HEK293 (cell line): ENCODE data around the gene MICAL3.

Experiments
- CTCF ChIA-PET: fragments of 350-600 bp; formaldehyde crosslinking; extraction: SDS; loops from one replicate; lab custom pipeline; 2021; ENCODE audit warnings: antibody characterized with exemption; lab: Yijun Ruan, JAX
- POLR2A ChIA-PET: fragments of 300-600 bp; formaldehyde crosslinking; extraction: SDS; loops from one replicate; lab custom pipeline; 2020; ENCODE audit warnings: antibody characterized with exemption, inconsistent platforms; lab: Yijun Ruan, JAX
- H3K27ac ChIP-seq: fragments of 200-500 bp; sonication (Bioruptor generic); 2 replicates; pipeline ENCODE4 v1.5.1; 2014; ENCODE audit warnings: low read depth, low read length, control low read depth, inconsistent platforms; ENCODE audit errors: extremely low read depth
- H3K36me3 ChIP-seq, 2 experiments: fragments of 200-500 bp in 1 of 2; sonication (Bioruptor generic) in 1 of 2; 1 replicate in 1 of 2; 2 replicates in 1 of 2; pipeline ENCODE4 v1.5.1; 2014 to 2017; ENCODE audit warnings: inconsistent platforms in 2 of 2, low read length in 2 of 2; ENCODE audit not compliant: control insufficient read depth in 2 of 2, insufficient read depth in 1 of 2
- H3K4me1 ChIP-seq: fragments of 200-500 bp; sonication (Bioruptor generic); 2 replicates; pipeline ENCODE4 v1.5.1; 2014; ENCODE audit warnings: mild to moderate bottlenecking, low read length, inconsistent platforms; ENCODE audit not compliant: control insufficient read depth, insufficient read depth
- H3K4me3 ChIP-seq: 2 replicates; pipeline ENCODE4 v1.5.1; 2011; ENCODE audit warnings: low read depth, mild to moderate bottlenecking, control low read depth, low read length, moderate library complexity
- H3K9me3 ChIP-seq: fragments of 200-500 bp; sonication (Bioruptor generic); 2 replicates; pipeline ENCODE4 v1.5.1; 2014; ENCODE audit warnings: low read depth, low read length, inconsistent platforms; ENCODE audit not compliant: control insufficient read depth, insufficient read depth
- CTCF ChIP-seq: fragments of 450-650 bp; formaldehyde crosslinking; IDR thresholded peaks from 2 replicates; pipeline ENCODE4 v1.5.1; 2016; ENCODE audit warnings: missing biosample characterization, missing genetic modification characterization
- GFI1B ChIP-seq: fragments of 450-650 bp; formaldehyde crosslinking; IDR thresholded peaks from 2 replicates; pipeline ENCODE4 v1.5.1; 2016; ENCODE audit warnings: missing biosample characterization, missing genetic modification characterization
- HOXA7 ChIP-seq: sonication (generic); formaldehyde crosslinking; IDR thresholded peaks from 2 replicates; pipeline ENCODE4 v1.8.1; 2022; ENCODE audit warnings: missing genetic modification reagents, borderline replicate concordance
- INSM2 ChIP-seq: fragments of 450-650 bp; formaldehyde crosslinking; IDR thresholded peaks from 2 replicates; pipeline ENCODE4 v1.5.1; 2016; ENCODE audit warnings: missing biosample characterization, missing genetic modification characterization
- ZBTB10 ChIP-seq: fragments of 450-650 bp; formaldehyde crosslinking; IDR thresholded peaks from 2 replicates; pipeline ENCODE4 v1.5.1; 2016; ENCODE audit warnings: missing biosample characterization, missing genetic modification characterization
- ZBTB17 ChIP-seq: fragments of 450-650 bp; formaldehyde crosslinking; IDR thresholded peaks from 2 replicates; pipeline ENCODE4 v1.5.1; 2016; ENCODE audit warnings: missing biosample characterization, missing genetic modification characterization
- ZBTB8A ChIP-seq: fragments of 450-650 bp; formaldehyde crosslinking; IDR thresholded peaks from 2 replicates; pipeline ENCODE4 v1.5.1; 2016; ENCODE audit warnings: missing biosample characterization, missing genetic modification characterization
- ZFP37 ChIP-seq: fragments of 450-650 bp; formaldehyde crosslinking; IDR thresholded peaks from 2 replicates; pipeline ENCODE4 v1.5.1; 2016; ENCODE audit warnings: missing biosample characterization, missing genetic modification characterization
- ZNF16 ChIP-seq: fragments of 450-650 bp; formaldehyde crosslinking; IDR thresholded peaks from 2 replicates; pipeline ENCODE4 v1.5.1; 2016; ENCODE audit warnings: low read depth, missing biosample characterization, missing genetic modification characterization
- ZNF169 ChIP-seq: fragments of 450-650 bp; formaldehyde crosslinking; IDR thresholded peaks from 2 replicates; pipeline ENCODE4 v1.5.1; 2016; ENCODE audit warnings: missing biosample characterization, missing genetic modification characterization
- ZNF175 ChIP-seq: fragments of 450-650 bp; formaldehyde crosslinking; IDR thresholded peaks from 2 replicates; pipeline ENCODE4 v1.5.1; 2016; ENCODE audit warnings: missing biosample characterization, missing genetic modification characterization
- ZNF19 ChIP-seq: fragments of 450-650 bp; formaldehyde crosslinking; IDR thresholded peaks from 2 replicates; pipeline ENCODE4; 2016; ENCODE audit warnings: missing biosample characterization, missing genetic modification characterization, low read depth
- ZNF2 ChIP-seq: fragments of 450-650 bp; formaldehyde crosslinking; IDR thresholded peaks from 2 replicates; pipeline ENCODE4 v1.5.1; 2016; ENCODE audit warnings: missing biosample characterization, missing genetic modification characterization
- ZNF248 ChIP-seq: fragments of 450-650 bp; formaldehyde crosslinking; IDR thresholded peaks from 2 replicates; pipeline ENCODE4 v1.5.1; 2017; ENCODE audit warnings: missing biosample characterization, missing genetic modification characterization
- ZNF362 ChIP-seq: fragments of 450-650 bp; formaldehyde crosslinking; IDR thresholded peaks from 2 replicates; pipeline ENCODE4 v1.5.1; 2016; ENCODE audit warnings: missing biosample characterization, missing genetic modification characterization
- ZNF398 ChIP-seq: fragments of 450-650 bp; formaldehyde crosslinking; IDR thresholded peaks from 2 replicates; pipeline ENCODE4 v1.5.1; 2017; ENCODE audit warnings: missing biosample characterization, missing genetic modification characterization
- ZNF433 ChIP-seq: fragments of 450-650 bp; formaldehyde crosslinking; IDR thresholded peaks from 2 replicates; pipeline ENCODE4 v1.5.1; 2016; ENCODE audit warnings: missing biosample characterization, missing genetic modification characterization, low read depth
- ZNF600 ChIP-seq: fragments of 450-650 bp; formaldehyde crosslinking; IDR thresholded peaks from 2 replicates; pipeline ENCODE4 v1.5.1; 2016; ENCODE audit warnings: missing biosample characterization, missing genetic modification characterization
- ZNF624 ChIP-seq: fragments of 450-650 bp; formaldehyde crosslinking; IDR thresholded peaks from 2 replicates; pipeline ENCODE4 v1.5.1; 2017; ENCODE audit warnings: missing biosample characterization, missing genetic modification characterization
- ZNF654 ChIP-seq: fragments of 450-650 bp; formaldehyde crosslinking; IDR thresholded peaks from 2 replicates; pipeline ENCODE4 v1.5.1; 2016; ENCODE audit warnings: low read depth, missing biosample characterization, missing genetic modification characterization
- ZNF660 ChIP-seq: fragments of 450-650 bp; IDR thresholded peaks from 2 replicates; pipeline ENCODE4 v1.5.1; 2018; ENCODE audit warnings: missing biosample characterization, mild to moderate bottlenecking, missing genetic modification characterization
- ZNF747 ChIP-seq: fragments of 450-650 bp; formaldehyde crosslinking; IDR thresholded peaks from 2 replicates; pipeline ENCODE4 v1.5.1; 2016; ENCODE audit warnings: missing biosample characterization, missing genetic modification characterization

MICAL3 gene

GRCh38 chr22:17742527-17742902 is 281.8 kb downstream of the MICAL3 start:
- Histone ChIP-seq H3K9me3 (no peaks in the 10 kb centered on the region), H3K27ac (no peak overlapping the region), H3K4me1 (no peaks in the 10 kb centered on the region), H3K4me3 (no peak overlapping the region), H3K36me3 (peaks cover 0 to 17% of the 10 kb centered on the region in 2 experiments; a peak in 1 of 3 replicates)
- TF ChIP-seq GFI1B (tag by site-specific recombination) (no peak), ZFP37 (no peak), ZNF654 (tag by site-specific recombination) (peak; percentile 79), CTCF (tag by site-specific recombination) (peak; percentile 39; the same call in 1 of the 2 replicates), ZNF16 (no peak), ZNF600 (tag by site-specific recombination) (no peak), ZNF660 (0 out of 2 replicates have a peak, but pooled peaks have one; percentile 27)
- ChIA-PET CTCF (interaction anchor here (0.5 to 7.1 kb wide), 35 partner anchors 8 to 423 kb away, joined by 3 to 74 read pairs (median 5); partner anchors contain the start of genes BID and PEX26), POLR2A (interaction anchor here (1.4 to 1.7 kb wide), 2 partner anchors 31 to 335 kb away, joined by 3 to 9 read pairs; partner anchors contain the start of gene PEX26)

- POLR2A ChIA-PET: interaction anchor here (0.7 to 1.7 kb wide), 3 partner anchors 32 to 336 kb away, joined by 3 to 9 read pairs (median 3); partner anchors contain the start of gene PEX26
Measured at GRCh38 chr22:17741866-17742526, 282.4 kb downstream of the MICAL3 start.

More at GRCh38 chr22:17741866-17742526, 282.4 kb downstream of the MICAL3 start:
- H3K4me3 ChIP-seq: no peak overlapping the region
- H3K9me3 ChIP-seq: no peaks in the 10 kb centered on the region
- H3K36me3 ChIP-seq: peaks cover 0 to 22% of the 10 kb centered on the region in 2 experiments; a peak in 2 of 3 replicates
- CTCF ChIA-PET: interaction anchor here (0.5 to 7.1 kb wide), 35 partner anchors 8 to 334 kb away, joined by 3 to 74 read pairs (median 5); partner anchors contain the start of genes BID and PEX26
- H3K4me1 ChIP-seq: no peaks in the 10 kb centered on the region
- H3K27ac ChIP-seq: no peak overlapping the region
- TF ChIP-seq ZFP37 (no peak), ZNF2 (no peak), ZNF362 (tag by site-specific recombination) (no peak), ZNF175 (tag by site-specific recombination) (no peak), HOXA7 (CRISPR knock-in tag) (no peak), ZNF747 (tag by site-specific recombination) (no peak), ZNF624 (tag by site-specific recombination) (no peak), ZBTB8A (tag by site-specific recombination) (no peak), ZNF433 (tag by site-specific recombination) (no peak), INSM2 (tag by site-specific recombination) (no peak), ZBTB10 (tag by site-specific recombination) (no peak), ZNF19 (tag by site-specific recombination) (no peak), ZNF248 (tag by site-specific recombination) (no peak), ZNF398 (tag by site-specific recombination) (no peak), ZNF169 (tag by site-specific recombination) (no peak), ZBTB17 (tag by site-specific recombination) (no peak)
